ENCODE data around the gene FLII. TPM values are rescaled to one million over a fixed set of nuclear protein-coding genes. Genes with fewer than 3 reads are reported as not detected.

The FLII gene
- total and polyA plus RNA-seq, 2 of the 13 experiments (the other 11 are each of a cell fraction or from before 2014, with no cell fraction given), result 130 to 303 TPM

DNA sequence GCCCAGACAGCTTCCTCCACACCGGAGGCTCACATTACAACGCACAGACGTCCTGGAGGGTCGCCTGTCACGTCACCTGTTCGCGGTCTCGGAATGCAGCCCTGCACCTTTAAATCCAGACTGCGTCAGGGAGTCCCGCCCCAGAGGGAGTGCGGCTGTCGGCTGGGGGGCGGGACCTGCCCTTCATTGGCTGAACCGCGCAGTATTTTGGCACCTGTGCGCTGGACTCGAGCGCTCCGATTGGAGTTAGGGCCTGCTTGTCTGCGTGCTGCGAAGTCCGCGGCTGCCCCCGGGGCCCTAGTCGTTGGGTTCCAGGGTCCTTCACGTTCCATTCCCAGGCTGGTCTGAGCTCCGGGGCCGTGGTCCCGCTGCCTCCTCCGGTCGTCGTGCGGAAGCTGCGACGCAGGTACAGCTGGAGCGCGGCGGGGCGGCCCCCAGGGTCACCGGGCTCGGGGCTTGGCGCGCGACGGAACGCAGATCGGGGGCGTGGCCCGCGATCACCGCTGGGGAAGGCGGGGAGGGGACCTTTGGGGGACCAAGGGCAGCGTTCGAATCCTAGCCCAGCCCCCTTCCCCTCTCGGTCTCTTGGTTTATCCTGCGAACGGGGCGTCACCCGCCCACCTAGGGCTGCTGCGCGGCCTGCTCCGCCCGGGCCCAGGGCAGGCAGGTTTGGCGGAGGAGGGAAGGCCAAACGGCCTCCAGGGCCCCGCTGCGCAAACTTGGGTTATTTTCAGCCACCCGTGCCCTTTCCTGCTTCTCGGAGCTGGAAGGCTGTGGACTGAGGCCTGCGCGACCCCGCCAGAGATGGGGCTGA, 2.0 kb upstream of the FLII start, which contains the start of gene MIEF2 (continued):
- TF ChIP-seq, protein P1, sequence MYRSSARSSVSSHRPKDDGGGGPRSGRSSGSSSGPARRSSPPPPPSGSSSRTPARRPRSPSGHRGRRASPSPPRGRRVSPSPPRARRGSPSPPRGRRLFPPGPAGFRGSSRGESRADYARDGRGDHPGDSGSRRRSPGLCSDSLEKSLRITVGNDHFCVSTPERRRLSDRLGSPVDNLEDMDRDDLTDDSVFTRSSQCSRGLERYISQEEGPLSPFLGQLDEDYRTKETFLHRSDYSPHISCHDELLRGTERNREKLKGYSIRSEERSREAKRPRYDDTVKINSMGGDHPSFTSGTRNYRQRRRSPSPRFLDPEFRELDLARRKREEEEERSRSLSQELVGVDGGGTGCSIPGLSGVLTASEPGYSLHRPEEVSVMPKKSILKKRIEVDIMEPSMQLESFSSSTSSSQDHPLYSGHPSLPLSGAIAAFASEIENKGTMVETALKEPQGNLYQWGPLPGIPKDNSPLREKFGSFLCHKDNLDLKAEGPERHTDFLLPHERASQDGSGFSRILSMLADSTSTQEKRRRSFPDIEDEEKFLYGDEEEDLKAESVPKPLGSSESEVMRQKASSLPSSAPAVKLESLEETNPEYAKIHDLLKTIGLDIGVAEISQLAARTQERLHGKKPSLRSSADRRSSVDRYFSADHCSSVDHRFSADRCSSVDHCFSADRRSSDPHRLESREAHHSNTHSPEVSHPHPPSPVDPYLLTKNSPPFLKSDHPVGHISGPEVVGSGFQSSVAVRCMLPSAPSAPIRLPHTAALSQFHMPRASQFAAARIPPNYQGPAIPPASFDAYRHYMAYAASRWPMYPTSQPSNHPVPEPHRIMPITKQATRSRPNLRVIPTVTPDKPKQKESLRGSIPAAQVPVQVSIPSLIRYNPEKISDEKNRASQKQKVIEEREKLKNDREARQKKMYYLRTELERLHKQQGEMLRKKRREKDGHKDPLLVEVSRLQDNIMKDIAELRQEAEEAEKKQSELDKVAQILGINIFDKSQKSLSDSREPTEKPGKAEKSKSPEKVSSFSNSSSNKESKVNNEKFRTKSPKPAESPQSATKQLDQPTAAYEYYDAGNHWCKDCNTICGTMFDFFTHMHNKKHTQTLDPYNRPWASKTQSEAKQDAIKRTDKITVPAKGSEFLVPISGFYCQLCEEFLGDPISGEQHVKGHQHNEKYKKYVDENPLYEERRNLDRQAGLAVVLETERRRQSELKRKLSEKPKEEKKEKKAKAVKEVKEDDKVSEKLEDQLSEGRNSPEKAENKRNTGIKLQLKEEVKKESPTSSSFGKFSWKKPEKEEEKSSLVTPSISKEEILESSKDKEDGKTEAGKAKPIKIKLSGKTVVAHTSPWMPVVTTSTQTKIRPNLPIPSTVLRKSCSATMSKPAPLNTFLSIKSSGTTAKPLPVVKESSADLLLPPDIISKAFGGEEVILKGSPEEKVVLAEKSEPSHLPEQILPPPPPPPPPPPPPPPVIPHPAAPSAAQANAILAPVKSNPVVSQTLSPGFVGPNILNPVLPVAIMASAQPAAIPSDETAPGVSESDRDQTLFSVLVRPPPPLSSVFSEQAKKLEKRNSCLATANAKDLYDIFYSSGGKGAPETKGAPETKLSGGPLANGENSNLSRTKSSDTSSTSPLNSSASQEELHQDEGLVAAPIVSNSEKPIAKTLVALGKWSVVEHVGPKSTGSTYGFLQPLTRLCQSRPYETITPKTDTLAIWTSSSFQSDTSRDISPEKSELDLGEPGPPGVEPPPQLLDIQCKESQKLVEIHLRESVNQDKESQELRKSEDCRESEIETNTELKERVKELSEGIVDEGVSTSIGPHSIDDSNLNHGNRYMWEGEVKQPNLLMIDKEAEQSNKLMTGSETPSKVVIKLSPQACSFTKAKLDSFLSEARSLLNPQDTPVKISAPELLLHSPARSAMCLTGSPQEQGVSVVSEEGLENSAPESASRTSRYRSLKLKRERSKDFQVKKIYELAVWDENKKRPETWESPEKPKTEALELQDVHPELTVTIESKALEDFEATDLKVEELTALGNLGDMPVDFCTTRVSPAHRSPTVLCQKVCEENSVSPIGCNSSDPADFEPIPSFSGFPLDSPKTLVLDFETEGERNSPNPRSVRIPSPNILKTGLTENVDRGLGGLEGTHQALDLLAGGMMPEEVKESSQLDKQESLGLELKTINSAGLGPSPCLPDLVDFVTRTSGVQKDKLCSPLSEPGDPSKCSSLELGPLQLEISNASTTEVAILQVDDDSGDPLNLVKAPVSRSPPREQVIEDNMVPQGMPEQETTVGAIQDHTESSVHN (CRISPR knock-in tag; IDR thresholded peaks at IDR 0.05), result no peak
- TF ChIP-seq MTA3 (CRISPR knock-in tag; IDR thresholded peaks at IDR 0.05) (no peak), RCOR2 (CRISPR knock-in tag; IDR thresholded peaks at IDR 0.05) (no peak), CBFB (CRISPR knock-in tag; IDR thresholded peaks at IDR 0.05) (peak; percentile 36), EHMT2 (IDR thresholded peaks at IDR 0.05; ENCODE audit: borderline replicate concordance, low read depth, low read length) (no peak), ZNF282 (IDR thresholded peaks at IDR 0.05; ENCODE audit: partially characterized antibody) (no peak), ZNF652 (CRISPR knock-in tag; IDR thresholded peaks at IDR 0.05; ENCODE audit: borderline replicate concordance, low read depth) (peak; percentile 93), PLRG1 (conservative IDR thresholded peaks at IDR 0.05) (no peak), MTF1 (CRISPR knock-in tag; IDR thresholded peaks at IDR 0.05) (no peak), SCMH1 (CRISPR knock-in tag; IDR thresholded peaks at IDR 0.05; ENCODE audit: borderline replicate concordance) (no peak), RFX1 (IDR thresholded peaks at IDR 0.05) (no peak)
- TF ChIP-seq, protein P2, sequence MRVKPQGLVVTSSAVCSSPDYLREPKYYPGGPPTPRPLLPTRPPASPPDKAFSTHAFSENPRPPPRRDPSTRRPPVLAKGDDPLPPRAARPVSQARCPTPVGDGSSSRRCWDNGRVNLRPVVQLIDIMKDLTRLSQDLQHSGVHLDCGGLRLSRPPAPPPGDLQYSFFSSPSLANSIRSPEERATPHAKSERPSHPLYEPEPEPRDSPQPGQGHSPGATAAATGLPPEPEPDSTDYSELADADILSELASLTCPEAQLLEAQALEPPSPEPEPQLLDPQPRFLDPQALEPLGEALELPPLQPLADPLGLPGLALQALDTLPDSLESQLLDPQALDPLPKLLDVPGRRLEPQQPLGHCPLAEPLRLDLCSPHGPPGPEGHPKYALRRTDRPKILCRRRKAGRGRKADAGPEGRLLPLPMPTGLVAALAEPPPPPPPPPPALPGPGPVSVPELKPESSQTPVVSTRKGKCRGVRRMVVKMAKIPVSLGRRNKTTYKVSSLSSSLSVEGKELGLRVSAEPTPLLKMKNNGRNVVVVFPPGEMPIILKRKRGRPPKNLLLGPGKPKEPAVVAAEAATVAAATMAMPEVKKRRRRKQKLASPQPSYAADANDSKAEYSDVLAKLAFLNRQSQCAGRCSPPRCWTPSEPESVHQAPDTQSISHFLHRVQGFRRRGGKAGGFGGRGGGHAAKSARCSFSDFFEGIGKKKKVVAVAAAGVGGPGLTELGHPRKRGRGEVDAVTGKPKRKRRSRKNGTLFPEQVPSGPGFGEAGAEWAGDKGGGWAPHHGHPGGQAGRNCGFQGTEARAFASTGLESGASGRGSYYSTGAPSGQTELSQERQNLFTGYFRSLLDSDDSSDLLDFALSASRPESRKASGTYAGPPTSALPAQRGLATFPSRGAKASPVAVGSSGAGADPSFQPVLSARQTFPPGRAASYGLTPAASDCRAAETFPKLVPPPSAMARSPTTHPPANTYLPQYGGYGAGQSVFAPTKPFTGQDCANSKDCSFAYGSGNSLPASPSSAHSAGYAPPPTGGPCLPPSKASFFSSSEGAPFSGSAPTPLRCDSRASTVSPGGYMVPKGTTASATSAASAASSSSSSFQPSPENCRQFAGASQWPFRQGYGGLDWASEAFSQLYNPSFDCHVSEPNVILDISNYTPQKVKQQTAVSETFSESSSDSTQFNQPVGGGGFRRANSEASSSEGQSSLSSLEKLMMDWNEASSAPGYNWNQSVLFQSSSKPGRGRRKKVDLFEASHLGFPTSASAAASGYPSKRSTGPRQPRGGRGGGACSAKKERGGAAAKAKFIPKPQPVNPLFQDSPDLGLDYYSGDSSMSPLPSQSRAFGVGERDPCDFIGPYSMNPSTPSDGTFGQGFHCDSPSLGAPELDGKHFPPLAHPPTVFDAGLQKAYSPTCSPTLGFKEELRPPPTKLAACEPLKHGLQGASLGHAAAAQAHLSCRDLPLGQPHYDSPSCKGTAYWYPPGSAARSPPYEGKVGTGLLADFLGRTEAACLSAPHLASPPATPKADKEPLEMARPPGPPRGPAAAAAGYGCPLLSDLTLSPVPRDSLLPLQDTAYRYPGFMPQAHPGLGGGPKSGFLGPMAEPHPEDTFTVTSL (CRISPR knock-in tag; IDR thresholded peaks at IDR 0.05; ENCODE audit: borderline replicate concordance), result no peak
- TF ChIP-seq, protein P3, sequence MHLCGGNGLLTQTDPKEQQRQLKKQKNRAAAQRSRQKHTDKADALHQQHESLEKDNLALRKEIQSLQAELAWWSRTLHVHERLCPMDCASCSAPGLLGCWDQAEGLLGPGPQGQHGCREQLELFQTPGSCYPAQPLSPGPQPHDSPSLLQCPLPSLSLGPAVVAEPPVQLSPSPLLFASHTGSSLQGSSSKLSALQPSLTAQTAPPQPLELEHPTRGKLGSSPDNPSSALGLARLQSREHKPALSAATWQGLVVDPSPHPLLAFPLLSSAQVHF (CRISPR knock-in tag; IDR thresholded peaks at IDR 0.05), result no peak

All from HepG2 (cell line).